Esophagus squamous epithelium (tissue), 4 donors: ENCODE data around the gene PTPRT.

Source experiments
- CTCF ChIP-seq, 6 experiments: fragments of 450-650 bp in 4 of 6; fragments of 200-600 bp in 2 of 6; sonication (generic) in 2 of 6; IDR thresholded peaks; one replicate each; pipeline ENCODE4 v1.5.1; 2016 to 2019; ENCODE audit warnings: antibody characterized with exemption in 6 of 6, mild to moderate bottlenecking in 4 of 6, moderate library complexity in 4 of 6
- POLR2A ChIP-seq, 4 donors: fragments of 450-650 bp; IDR thresholded peaks; one replicate each; pipeline ENCODE4 v1.6.1; 2017; ENCODE audit warnings: antibody characterized with exemption in 4 of 4, mild to moderate bottlenecking in 4 of 4, moderate library complexity in 3 of 4

DNA sequence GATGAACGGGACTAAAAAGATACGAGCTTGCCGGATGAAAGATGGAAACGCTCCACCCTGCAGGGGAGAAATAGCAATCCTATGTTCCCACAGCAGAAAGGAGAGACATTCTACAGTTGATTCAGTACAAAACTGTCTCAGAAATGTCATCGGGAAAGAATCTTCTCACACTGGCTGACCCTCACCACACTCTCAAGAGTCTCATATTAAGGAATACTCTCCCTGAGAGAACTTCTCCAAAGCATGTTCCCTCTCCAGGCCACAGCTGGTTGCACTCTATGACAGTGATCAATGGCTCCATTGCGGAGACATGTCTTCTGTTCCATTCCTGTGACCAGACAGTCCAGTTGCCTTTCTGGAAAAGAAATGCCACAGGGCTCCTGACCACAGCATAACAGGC is 813.6 kb downstream of the PTPRT start:
- TF ChIP-seq CTCF (IDR thresholded peaks at IDR 0.05): no peak
- no peak for TF ChIP-seq POLR2A (IDR thresholded peaks at IDR 0.05)
